Left renal pelvis (tissue), 4 donors: Measurements from ENCODE around the gene TRMT2A. TPM values are rescaled to one million over a fixed set of nuclear protein-coding genes. Genes with fewer than 3 reads are reported as not detected.
"Not testable (repeated sequence)": the region's sequence is repeated elsewhere in the genome, so short reads cannot be mapped to it uniquely, and the experiment has no call there.

Experiments used
- DNase-seq, 4 donors: peaks; one replicate each; pipeline ENCODE4 v3.0.0-alpha.2; 2013; ENCODE audit warnings: low read depth in 4 of 4, low spot score in 3 of 4
- polyA plus RNA-seq, 4 donors: library from polyadenylated mRNA; unstranded; fragments of 120-200 nt; gene quantifications; one replicate each; pipeline ENCODE4 v1.2.1, GENCODE V29; 2013; ENCODE audit not compliant: insufficient read length in 4 of 4

Gene TRMT2A
- polyA plus RNA-seq, 4 donors = 38.5 to 65.0 (median 42.5) TPM

DNA sequence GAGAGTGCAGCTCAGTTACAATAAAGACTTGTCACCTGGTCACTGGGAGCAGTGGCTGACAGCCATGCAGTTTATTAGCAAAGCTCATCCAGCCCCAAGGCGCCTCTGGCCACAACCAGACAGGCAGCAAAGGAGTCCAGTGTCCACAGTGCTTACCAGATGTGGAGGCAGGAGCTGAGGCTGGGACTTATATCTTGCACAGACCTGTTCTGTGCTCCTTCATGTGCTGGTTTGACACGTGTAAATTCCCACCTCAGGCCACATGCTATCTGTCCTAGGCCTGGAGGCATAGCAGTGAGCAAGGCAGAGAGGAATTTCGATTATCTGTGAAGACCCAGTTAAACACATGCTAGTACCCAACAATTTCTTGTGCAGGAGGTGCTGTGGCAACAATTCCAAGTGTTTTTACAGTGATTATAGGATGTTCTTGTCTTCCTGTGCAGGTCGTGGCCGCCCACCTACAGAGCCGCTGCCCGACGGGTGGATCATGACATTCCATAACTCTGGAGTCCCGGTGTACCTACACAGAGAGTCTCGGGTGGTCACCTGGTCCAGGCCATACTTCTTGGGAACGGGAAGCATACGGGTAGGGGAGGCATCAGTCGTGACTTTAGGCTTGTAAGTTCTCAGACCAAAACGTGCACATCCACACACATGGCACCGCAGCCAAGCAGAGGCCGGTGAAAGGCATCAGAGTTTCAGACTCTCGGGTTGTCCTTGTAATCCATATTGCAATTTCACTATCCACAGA lies 27.6 kb downstream of the TRMT2A start:
- DNase-seq = no peak

DNA sequence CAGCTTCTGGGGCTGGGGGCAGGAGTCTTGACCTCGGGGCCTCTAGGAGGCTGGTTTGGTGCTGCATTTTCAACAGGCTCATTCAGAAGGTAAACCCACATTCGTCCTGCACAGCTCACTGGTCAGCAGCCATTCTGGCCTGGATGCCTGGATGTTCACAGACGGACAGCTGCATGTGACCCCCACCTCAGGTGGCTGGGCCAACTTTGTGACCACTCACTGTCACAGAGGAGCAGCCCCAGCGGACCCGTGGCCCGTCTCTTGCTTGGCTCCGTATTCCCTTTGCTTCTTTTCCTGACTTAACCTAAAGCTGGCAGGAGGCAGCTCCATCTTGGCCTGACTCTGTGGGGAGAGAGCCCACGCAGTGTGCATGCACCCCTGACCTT lies 28.8 kb downstream of the TRMT2A start:
- no peak for DNase-seq

DNA sequence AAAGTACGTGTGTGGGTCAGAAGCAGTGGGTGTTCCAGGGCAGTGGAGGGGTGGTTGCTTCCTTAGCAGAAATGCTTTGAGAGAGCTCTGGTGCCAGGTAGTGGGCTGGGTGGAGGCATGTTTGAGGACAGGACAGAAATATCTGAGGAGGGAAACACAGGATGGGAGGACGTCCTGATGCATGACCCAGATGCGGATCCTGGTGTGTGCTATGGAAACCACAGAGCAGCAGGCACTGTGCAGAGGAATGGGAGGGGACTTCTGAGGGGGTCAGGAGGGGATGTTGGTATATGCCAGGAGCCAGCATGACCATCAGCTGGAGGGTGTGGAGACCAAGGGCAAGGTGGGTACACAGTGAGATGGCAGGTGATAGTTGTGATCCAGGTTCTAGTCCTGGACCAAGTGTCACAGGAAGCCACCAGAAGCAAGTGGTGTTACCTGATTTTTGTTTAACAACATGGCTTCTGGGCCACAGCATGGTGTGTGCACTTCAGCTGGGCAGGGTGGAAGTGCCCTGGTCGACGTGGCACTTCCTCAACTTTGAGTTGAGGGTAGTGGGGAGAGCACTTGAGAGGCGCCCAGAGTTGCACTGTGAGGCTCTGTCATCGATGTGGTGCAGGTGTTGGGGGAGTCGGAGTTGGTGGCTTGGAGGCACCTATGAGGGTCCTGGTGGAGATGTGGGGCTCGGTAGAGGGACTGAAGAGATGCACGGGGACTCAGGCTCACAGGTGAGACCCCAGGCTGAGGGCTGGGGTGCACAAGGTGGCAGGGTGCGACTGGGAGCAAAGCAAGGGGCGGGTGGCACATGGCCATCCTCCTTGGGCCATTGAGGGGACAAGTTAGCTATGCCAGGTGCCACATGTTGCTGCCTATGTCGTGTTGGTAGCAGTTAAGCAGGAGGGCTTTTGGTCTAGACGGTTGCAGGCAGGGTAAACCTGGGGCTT lies 29.4 kb downstream of the TRMT2A start:
- DNase-seq = no peak

DNA sequence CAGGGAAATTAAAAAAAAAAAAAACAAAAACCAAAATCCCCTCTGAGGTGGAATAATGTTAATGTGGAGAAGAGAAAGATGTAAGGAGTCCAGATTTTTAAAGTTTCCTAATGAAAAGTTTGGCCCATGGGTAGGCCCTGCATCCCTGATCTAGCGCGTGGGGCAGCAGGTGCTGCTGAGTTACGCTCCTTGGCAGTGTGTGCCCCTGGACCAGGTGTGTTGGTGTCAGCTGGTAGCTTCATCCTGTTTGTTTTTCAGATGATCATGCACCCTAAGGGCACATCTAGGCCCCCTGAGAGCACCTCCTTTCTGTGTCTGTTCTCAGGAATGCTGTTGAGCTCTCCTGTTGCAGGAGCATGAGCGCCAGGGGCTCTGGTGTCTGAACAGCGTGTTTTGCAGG lies 30.3 kb downstream of the TRMT2A start:
- no peak for DNase-seq

DNA sequence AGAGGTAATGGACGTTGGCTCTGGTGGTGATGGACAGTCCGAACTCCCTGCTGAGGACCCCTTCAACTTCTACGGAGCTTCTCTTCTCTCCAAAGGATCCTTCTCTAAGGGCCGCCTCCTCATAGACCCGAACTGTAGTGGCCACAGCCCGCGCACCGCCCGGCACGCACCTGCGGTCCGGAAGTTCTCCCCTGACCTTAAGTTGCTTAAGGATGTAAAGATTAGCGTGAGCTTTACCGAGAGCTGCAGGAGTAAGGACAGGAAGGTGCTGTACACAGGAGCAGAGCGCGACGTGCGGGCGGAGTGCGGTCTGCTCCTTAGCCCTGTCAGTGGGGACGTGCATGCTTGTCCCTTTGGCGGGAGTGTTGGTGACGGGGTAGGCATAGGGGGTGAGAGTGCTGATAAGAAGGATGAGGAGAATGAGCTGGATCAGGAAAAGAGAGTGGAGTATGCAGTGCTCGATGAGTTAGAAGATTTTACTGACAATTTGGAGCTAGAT lies 30.9 kb downstream of the TRMT2A start:
- no peak for DNase-seq

DNA sequence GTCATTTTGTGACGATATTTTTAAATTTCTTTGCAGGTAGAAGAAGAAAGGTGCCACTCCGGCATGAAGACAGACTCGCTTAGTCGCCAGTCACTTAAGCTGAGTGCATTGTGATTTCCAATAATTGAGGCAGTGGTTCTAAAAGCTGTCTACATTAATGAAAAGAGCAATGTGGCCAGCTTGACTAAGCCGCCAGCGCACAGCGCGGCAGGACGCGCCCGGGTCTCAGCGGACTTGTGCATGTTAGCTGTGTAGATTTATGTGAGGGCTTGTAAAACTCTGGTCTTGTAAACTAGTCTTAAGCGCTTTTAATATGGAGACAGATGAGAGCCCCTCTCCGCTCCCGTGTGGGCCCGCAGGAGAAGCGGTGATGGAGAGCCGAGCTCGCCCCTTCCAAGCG lies 31.4 kb downstream of the TRMT2A start:
- DNase-seq = no peak

DNA sequence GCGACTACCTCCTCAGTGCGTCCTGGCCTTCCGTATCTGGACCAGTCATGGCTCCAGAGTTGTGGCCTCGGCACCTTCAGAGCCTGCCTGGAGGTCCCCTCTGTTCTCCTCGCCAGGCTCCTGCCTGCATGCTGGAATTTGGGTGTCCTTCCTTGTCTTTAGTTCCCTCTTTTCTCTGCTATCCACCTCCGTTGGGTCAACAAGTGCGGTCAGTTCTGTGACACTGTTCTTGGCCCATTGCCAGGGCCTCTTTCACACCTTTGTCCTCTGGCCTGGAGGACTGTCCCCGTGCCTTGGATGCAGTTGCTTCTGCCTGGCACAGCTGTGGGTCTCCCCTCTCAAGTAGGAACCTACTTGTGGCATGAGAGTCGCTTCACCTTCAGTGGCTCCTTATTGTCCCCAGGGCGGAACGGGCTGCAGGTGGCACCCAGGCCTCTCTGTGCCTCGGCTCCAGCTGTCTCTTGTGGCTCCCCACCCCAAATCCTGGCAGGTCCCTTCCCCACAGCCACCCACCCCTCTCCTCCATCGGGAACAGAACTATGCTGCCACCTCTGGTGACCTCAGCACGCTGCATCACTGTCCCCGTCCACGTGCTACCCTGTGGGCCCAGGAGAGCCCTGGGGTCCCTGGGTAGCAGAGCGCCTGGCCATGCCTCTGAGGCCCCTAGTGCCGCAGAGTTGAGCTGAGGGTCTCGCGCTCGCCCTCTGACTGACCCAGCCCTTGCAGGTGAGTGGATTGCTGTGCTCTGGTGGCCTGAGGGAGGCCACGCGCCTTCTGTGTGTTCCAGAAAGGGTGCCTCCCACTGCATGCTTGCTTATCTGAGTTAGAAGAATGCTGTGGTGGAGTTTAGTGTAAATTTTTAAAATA lies 32.2 kb downstream of the TRMT2A start:
- DNase-seq = no peak

DNA sequence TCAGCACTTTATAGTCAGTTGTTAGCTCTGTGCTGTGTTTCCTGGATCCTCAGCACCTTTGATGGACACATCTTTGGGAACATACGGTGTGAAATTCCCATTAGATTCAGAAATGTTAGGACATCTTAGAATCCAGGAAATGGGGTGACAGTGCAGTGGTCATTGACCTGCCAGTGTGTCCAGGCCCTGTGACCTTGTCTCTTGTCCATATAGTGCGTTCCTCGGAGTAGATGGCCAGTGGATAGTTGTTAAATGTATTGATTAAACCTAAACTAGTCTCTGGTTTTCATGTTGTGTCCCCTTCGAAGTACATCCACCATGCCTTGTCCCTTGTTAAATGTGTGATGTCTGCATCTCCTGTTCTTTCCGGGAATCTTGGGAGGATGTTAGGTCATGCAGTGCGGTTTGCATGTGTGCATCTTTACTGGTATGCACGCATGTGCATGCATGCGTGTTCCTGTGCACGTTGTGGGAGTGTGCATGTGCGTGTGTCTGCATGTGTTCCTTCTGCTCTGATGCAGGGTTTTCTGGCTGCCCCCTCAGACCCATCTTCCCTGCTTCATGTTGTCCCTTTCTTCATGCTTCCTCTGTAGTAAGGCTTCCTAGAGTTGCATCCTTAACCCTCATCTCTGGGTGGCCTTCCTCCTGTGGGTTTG lies 33.0 kb downstream of the TRMT2A start:
- no peak for DNase-seq

DNA sequence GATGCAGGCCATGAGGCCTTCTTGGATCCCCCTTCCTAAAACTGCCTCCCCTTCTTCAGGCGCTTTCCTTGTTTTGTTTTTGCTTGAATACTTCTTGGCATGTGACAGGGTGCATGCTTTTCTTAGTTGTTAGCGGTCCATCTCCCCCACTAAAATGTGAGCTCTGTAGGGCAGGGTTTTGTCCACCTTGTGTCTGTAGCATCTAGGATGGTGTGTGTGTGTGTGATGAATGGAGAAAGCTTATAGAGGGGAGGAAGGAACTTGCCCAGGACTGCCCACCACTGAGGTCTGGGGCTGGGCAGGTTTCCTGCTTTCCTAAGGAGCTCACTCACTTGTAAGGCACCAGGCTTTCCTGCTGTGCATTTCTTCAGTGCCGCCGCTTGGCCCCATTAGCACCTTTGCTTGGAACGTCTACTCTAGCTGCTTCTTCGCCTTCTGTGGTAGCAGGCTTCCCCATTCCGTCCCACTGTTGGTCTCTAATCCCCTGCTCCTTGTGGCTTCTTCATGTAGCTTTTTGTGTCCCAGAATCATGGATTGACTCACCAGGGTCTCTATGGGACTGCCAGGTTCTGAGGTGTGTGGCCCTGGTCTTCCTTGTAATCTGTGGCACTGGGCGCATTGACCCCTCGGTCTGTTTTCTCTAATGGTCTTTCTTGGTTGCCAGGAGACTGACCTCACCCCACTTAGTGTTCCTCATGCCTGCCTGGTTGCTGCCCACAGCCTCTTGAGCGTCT lies 33.7 kb downstream of the TRMT2A start:
- DNase-seq = no peak

DNA sequence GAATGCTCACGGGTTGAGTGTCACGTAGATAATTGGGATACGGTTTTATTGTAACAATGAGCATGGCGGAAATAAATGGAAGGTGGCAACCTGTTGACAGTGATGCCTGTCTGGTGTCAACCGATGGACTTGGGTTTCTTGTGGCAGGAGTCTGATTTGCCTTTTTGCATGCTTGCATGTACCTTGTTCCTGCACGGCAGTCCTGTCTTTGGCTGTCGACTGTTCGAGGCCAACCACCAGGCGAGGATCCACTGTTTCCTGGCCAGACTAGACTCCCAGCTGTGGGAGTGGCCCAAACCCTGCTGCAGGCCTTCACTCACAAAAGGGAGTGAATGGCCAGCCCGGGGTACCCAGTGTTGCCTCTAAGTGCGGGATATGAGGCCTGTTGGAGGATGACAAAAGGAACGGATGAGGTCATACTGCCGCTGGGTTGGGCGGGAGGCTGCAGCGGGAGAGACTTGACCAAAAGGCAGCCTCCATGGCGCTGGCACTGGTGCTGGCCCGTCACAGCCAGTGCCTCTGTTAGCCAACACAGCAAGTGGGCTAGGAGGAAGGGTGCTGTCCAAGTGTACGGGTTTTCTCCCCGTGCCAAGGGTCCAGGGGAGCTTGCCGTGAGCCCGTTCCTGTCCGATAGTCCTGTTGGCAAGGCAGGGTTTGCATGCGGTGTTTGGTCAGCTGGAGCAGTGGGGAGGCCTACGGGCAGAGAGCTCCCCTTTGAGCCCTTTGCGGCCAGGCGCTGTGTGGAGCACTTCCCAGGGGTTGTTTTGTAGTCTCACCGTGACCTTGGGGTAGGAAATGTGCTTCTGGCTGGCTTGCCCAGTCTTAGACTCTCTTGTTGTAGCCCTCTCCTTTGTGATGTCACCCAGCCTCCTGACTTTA lies 36.0 kb downstream of the TRMT2A start:
- peak in 1 of 4 donors; percentile 5 for DNase-seq

DNA sequence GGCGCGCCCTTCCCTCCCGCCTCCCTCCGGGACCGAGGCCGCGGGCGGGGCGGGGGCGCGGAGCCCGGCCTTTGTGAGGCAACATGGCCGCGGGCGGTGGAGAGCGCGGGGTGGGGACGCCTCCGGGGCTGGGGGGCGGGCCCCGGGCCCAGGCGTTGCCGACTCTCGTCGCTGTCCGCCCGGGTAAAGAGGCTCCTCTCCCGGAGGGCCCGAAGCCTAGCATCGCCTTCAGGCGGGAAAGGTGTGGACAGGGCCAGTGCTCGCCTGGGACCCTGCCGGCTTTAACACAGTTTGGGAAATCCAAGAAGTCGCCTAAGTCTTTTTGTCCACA lies 36.6 kb downstream of the TRMT2A start:
- DNase-seq = peak in 1 of 4 donors; percentile 8

DNA sequence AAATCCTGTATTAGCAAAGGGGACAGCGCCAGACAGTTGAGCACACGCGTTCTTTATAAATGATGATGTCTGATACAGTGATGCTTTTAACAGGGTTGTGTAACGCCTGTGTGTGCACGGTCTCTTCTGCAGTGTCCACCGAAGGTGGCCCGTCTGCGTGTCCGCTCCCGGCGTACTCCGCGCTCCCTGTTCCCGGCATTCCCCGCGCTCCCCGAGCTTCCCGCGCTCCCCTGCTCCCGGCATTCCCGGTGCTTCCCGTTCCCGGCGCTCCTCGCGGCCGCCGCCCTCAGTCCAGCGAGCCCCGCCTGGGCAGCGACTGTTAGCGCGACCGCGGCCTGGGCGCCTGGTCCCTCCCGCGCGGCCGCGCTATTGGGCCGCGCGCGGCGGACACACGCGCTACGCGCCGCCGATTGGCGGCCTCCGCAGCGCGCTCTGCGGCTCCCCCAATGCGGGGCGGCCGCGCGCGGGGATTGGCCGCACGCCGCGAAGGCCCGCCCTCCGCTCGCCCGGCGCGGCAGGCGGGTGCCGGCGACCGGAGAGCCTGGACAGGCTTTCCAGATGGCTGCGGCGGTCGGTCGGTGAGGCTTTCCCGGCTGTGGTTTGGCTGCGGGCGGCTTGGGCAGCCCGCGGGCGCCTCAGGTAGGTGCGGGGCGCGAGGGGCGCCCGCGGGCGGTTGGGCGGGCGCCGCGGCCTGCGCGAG lies 37.1 kb downstream of the TRMT2A start, which contains the start of gene DGCR8:
Gene DGCR8 (plus strand): TSS at position 497 of the 700 bp plus-strand sequence. CDS start 5,723 bp downstream, outside the sequence.
- peak; percentile 87 to 95 (median 92) for DNase-seq

DNA sequence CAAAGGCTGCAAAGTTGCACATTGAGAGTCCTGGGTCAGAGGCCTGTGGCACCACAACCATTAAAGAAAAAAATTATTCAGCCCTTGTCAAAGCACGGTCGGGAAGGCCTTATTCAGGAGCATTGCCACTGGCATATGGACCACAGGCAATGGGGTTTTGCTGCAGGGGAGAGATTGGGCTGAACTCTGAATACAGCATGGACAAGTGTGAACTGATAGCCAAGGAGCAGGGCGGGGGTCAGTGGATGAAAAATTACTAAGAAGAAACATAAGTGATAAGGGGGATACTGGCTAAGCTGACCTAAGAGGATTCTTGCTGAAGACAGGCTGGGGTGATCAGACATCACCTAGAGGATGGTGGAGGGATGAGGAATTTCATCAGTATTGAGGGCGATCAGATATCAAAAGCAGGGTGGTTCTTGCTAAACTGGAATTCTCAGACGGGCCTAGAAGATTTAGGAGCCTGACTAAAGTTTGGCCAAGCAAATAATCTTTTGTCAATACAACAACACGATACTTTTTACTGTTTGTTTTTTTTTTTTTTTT lies 40.3 kb downstream of the TRMT2A start:
- DNase-seq = no peak

DNA sequence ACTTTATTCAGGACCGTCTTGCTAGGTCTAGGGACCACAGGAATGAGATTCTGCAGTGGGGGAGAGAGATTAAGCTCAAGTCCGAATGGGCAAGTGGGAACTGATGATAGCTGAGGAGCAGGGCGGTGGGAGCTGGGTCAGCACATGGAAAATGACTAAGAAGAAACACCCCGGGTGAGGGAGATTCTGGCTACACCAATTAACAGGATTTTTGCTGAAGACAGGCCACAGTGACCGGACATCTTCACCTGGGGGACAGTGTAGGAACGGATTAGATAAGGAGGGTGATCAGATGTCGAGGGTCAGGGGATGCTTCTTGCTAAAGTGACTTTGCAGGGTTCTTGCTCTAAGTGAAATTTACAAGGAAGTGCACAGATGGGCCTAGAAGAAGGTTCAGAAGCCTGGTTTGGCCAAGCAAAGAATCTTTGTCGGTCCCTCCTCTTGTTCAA lies 45.5 kb downstream of the TRMT2A start:
- DNase-seq = no peak

DNA sequence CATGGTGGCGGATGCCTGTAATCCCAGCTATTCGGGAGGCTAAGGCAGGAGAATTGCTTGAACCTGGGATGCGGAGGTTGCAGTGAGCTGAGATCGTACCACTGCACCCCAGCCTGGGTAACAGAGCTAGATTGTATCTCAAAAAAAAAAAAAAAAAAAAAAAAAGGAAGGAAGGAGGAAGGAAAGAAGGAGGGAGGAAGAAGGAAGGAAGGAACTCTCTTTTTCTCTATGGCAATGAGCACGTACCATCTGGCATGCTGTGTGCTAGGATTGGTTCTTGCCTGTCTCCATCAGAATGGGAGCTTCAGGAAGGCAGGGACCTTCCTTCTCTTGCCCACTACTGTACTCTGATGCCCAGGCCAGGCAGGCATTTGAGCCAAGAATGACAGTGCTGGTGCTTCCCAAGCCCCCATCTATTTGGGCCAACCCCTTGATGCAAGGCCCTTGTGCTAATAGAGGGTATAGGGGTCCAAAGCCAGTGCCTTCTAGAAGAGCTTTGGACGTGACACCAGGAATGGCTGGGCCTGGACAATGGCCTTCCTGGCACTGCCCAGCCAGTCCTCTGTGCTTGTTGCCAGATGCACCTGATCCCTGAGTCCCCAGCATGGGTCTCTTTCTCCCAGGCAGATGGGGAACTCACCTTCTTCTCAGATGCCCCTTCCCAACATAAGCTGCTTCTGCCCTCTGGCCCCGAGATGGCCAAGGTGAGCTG lies 47.5 kb downstream of the TRMT2A start:
- DNase-seq = no peak

DNA sequence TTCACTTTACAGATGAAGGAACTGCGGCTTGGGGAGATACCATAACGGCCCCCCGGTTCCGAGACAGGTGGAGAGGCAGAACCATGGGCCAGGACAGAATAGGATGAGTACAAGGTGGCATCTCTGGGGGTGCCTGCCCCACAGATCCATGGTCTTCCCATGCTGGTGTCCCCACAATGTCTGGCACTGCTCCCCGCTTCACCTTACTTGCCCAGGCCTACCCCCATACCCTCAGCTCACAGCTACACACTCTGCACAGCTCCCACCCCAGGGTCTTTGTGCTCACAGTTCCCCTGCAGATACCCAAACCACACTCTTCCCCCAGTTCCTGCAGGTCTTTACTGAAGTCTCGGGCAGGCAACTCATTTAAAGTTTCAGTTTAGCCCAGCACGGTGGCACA lies 48.4 kb downstream of the TRMT2A start:
- DNase-seq = no peak

DNA sequence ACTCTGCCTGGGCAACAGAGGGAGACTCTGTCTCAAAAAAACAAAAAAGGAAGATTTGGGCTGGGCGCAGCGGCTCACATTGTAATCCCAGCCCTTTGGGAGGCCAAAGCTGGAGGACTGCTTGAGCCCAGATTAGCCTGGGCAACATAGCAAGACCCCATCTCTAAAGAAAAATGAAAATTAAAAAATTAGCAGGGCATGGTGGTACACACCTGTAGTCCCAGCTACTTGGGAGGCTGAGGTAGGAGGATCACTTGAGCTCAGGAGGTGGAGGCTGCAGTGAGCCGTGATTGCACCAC lies 49.7 kb downstream of the TRMT2A start:
- DNase-seq = not testable (repeated sequence)
